Trophoblast cell (in vitro differentiated cells and primary cell): Measurements from ENCODE around the gene DZIP3.

Source experiments
- DNase-seq, 2 donors: peaks; one replicate each; pipeline ENCODE4 v3.0.0-alpha.2; 2016
- H2AFZ ChIP-seq: 2 replicates; pipeline ENCODE4 v1.6.1; 2013; ENCODE audit warnings: low read length, moderate library complexity, mild to moderate bottlenecking; ENCODE audit not compliant: insufficient read depth, poor library complexity
- H2AK5ac ChIP-seq: 2 replicates; pipeline ENCODE4 v1.6.1; 2013; ENCODE audit warnings: mild to moderate bottlenecking, low read length
- H2BK120ac ChIP-seq: 2 replicates; pipeline ENCODE4 v1.6.1; 2013; ENCODE audit warnings: low read length, mild to moderate bottlenecking, moderate library complexity; ENCODE audit not compliant: insufficient read depth, poor library complexity
- H2BK12ac ChIP-seq: 2 replicates; pipeline ENCODE4 v1.6.1; 2013; ENCODE audit warnings: mild to moderate bottlenecking, low read length, moderate library complexity
- H2BK5ac ChIP-seq: 2 replicates; pipeline ENCODE4 v1.6.1; 2013; ENCODE audit warnings: low read length, low read depth, moderate library complexity, mild to moderate bottlenecking; ENCODE audit not compliant: poor library complexity
- H3K14ac ChIP-seq: 2 replicates; pipeline ENCODE4 v1.6.1; 2013; ENCODE audit warnings: mild to moderate bottlenecking, low read length
- H3K18ac ChIP-seq: 2 replicates; pipeline ENCODE4 v1.6.1; 2013; ENCODE audit warnings: mild to moderate bottlenecking, low read length
- H3K23ac ChIP-seq: 2 replicates; pipeline ENCODE4 v1.6.1; 2013; ENCODE audit warnings: low read length
- H3K27ac ChIP-seq: 2 replicates; pipeline ENCODE4 v1.5.1; 2013; ENCODE audit warnings: low read depth, mild to moderate bottlenecking, inconsistent platforms, low read length, moderate library complexity
- H3K27me3 ChIP-seq: 2 replicates; pipeline ENCODE4 v1.6.1; 2013; ENCODE audit warnings: inconsistent platforms, mild to moderate bottlenecking, low read length, moderate library complexity; ENCODE audit not compliant: insufficient read depth
- H3K36me3 ChIP-seq, 2 experiments: 1 replicate in 1 of 2; 2 replicates in 1 of 2; pipeline ENCODE4 v1.6.1; 2013; ENCODE audit warnings: low read length in 2 of 2, mild to moderate bottlenecking in 2 of 2, moderate library complexity in 1 of 2; ENCODE audit not compliant: insufficient read depth in 2 of 2, control insufficient read depth in 1 of 2
- H3K4ac ChIP-seq: 2 replicates; pipeline ENCODE4 v1.6.1; 2013; ENCODE audit warnings: low read depth, mild to moderate bottlenecking, low read length, moderate library complexity
- H3K4me1 ChIP-seq, 2 experiments: 1 replicate in 1 of 2; 2 replicates in 1 of 2; pipeline ENCODE4 v1.6.1; 2013; ENCODE audit warnings: low read length in 2 of 2, mild to moderate bottlenecking in 2 of 2, moderate library complexity in 1 of 2; ENCODE audit not compliant: insufficient read depth in 2 of 2, control insufficient read depth in 1 of 2
- H3K4me2 ChIP-seq: 2 replicates; pipeline ENCODE4 v1.6.1; 2013; ENCODE audit warnings: inconsistent platforms, mild to moderate bottlenecking, low read length, moderate library complexity
- H3K4me3 ChIP-seq: 2 replicates; pipeline ENCODE4 v1.5.1; 2013; ENCODE audit warnings: mild to moderate bottlenecking, low read depth, low read length, inconsistent platforms
- H3K79me1 ChIP-seq: one replicate; pipeline ENCODE4 v1.6.1; 2013; ENCODE audit warnings: low read length
- H3K79me2 ChIP-seq: 2 replicates; pipeline ENCODE4 v1.6.1; 2013; ENCODE audit warnings: low read length, mild to moderate bottlenecking; ENCODE audit not compliant: control insufficient read depth, insufficient read depth, poor library complexity
- H3K9ac ChIP-seq: 2 replicates; pipeline ENCODE4 v1.6.1; 2013; ENCODE audit warnings: mild to moderate bottlenecking, low read length
- H3K9me3 ChIP-seq: 2 replicates; pipeline ENCODE4 v1.6.1; 2013; ENCODE audit warnings: low read depth, mild to moderate bottlenecking, control low read depth, inconsistent platforms, low read length; ENCODE audit not compliant: insufficient read depth
- H4K12ac ChIP-seq: 2 replicates; pipeline ENCODE4 v1.6.1; 2013; ENCODE audit warnings: low read depth, mild to moderate bottlenecking, low read length, moderate library complexity
- H4K8ac ChIP-seq: 2 replicates; pipeline ENCODE4 v1.6.1; 2013; ENCODE audit warnings: low read depth, mild to moderate bottlenecking, low read length, moderate library complexity
- H4K91ac ChIP-seq: one replicate; pipeline ENCODE4 v1.6.1; 2013; ENCODE audit warnings: low read depth, mild to moderate bottlenecking, low read length, moderate library complexity
- WGBS: extraction: QIAGEN DNeasy Blood & Tissue Kit; methylation state at CpG from one replicate; pipeline ENCODE4 v1.1.7; 2013; ENCODE audit warnings: missing lambda C conversion rate; ENCODE audit not compliant: insufficient read length, insufficient coverage; ENCODE audit errors: extremely low coverage; 5-methylcytosine and 5-hydroxymethylcytosine counted together

Gene DZIP3

DNA sequence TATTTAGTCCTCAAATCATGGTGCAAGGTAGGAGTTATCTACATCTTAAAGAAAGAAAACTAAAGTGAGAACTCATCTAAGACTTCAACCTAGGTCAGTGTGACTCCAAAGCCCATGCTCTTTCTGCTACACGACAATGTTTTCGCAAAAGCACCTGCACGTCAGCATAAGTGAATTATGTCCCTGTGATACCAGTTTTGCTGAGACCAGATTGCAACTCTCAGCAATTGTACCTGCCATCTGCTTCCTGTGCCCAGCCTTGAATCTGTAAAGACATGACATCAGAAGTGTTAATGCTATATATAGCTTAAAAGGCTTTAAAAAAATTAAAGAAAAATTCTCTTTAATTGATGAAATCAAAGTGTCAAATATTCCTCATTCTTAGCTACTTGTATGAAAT is 124.3 kb downstream of the DZIP3 start:
- H3K27ac ChIP-seq: no peak overlapping the region
- no CpG with 5 or more reads among the region's 3 CpGs for WGBS
- H3K36me3 ChIP-seq: no peaks in the 10 kb centered on the region
- H3K18ac ChIP-seq: no peak overlapping the region
- no peak overlapping the region for H4K12ac ChIP-seq
- H3K4me3 ChIP-seq: no peak overlapping the region
- H3K27me3 ChIP-seq: no peaks in the 10 kb centered on the region
- no peak overlapping the region for H4K8ac ChIP-seq
- H2AFZ ChIP-seq: no peak overlapping the region
- H2BK120ac ChIP-seq: no peak overlapping the region
- H3K79me1 ChIP-seq: no peaks in the 10 kb centered on the region
- no peak overlapping the region for H2BK12ac ChIP-seq
- H3K4me2 ChIP-seq: no peak overlapping the region
- DNase-seq: no peak
- no peak overlapping the region for H3K14ac ChIP-seq
- H3K9ac ChIP-seq: no peak overlapping the region
- no peak overlapping the region for H2BK5ac ChIP-seq
- no peaks in the 10 kb centered on the region for H3K79me2 ChIP-seq
- H4K91ac ChIP-seq: no peak overlapping the region
- H2AK5ac ChIP-seq: no peak overlapping the region
- H3K9me3 ChIP-seq: no peaks in the 10 kb centered on the region
- H3K23ac ChIP-seq: no peak overlapping the region
- no peak overlapping the region for H3K4ac ChIP-seq
- no peaks in the 10 kb centered on the region for H3K4me1 ChIP-seq

DNA sequence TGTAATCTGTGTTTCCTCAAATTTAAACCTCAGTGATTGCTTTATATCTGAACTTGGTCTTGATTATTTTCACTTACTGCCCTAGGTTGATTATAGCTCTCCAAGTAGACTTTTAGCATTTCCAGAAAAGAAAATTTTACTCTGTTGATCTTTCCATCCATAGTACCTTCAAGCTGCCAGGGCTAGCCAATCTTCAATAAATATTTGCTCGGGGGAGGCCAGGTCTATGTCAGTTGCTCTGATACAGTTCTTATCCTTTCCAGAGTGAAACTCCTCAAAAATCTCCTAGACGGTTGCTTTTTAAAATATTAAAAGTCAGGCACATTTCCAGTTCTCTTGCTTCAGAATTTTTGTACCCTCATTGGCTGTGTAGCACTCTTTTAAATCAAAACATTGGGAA is 128.9 kb downstream of the DZIP3 start:
- DNase-seq: no peak
- H2AFZ ChIP-seq: no peak overlapping the region

DNA sequence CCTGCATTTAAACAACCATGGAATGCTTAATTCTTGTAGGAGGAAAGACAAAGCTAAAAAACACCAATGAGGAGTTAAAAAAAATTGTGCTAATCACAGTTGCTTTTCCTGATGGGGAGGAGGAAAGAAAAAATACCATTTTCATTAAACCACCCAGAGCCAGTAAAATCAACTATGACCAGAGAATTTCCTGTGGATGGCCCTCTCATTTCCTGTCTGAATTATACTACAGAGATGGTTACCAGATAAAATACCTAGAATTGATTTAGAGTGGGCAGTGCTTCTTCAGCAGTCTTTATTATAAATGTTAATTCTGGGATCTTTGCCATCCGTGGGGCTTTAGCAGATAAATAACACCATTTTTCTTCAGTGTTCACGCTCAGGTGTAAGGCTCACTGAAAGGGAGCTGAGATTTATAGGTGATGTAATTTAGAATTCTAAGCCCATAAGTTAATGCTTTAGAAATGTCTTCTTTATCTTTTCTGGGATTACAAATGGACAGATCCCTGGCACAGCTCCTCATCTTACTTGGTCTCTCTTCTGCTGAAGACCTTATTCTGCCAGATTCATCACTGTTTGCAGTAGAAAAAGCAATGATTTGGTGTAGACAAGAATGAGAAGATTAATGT is 129.8 kb downstream of the DZIP3 start:
- Histone ChIP-seq H4K8ac (no peak overlapping the region), H3K4me2 (no peak overlapping the region), H2BK5ac (no peak overlapping the region), H3K79me2 (no peaks in the 10 kb centered on the region), H3K27me3 (no peaks in the 10 kb centered on the region), H2AK5ac (no peak overlapping the region), H3K14ac (no peak overlapping the region), H4K91ac (no peak overlapping the region), H2BK120ac (no peak overlapping the region), H3K9ac (no peak overlapping the region), H3K36me3 (no peaks in the 10 kb centered on the region), H3K18ac (no peak overlapping the region), H3K4ac (no peak overlapping the region), H3K4me1 (no peaks in the 10 kb centered on the region), H3K9me3 (no peaks in the 10 kb centered on the region), H3K79me1 (no peaks in the 10 kb centered on the region), H3K4me3 (no peak overlapping the region), H2BK12ac (no peak overlapping the region), H3K23ac (no peak overlapping the region), H4K12ac (no peak overlapping the region), H3K27ac (no peak overlapping the region), H2AFZ (no peak overlapping the region)
- whole genome bisulfite sequencing: no CpG with 5 or more reads among the region's 2 CpGs
- DNase-seq: no peak

More for the DNA sequence above, 128.9 kb downstream of the DZIP3 start:
- H2AK5ac ChIP-seq: no peak overlapping the region
- H3K14ac ChIP-seq: no peak overlapping the region
- H2BK5ac ChIP-seq: no peak overlapping the region
- no peak overlapping the region for H3K9ac ChIP-seq
- H3K79me2 ChIP-seq: no peaks in the 10 kb centered on the region
- H3K36me3 ChIP-seq: no peaks in the 10 kb centered on the region
- H3K4me2 ChIP-seq: no peak overlapping the region
- no peak overlapping the region for H4K91ac ChIP-seq
- H2BK12ac ChIP-seq: no peak overlapping the region
- H3K23ac ChIP-seq: no peak overlapping the region
- H3K4me1 ChIP-seq: no peaks in the 10 kb centered on the region
- H3K79me1 ChIP-seq: no peaks in the 10 kb centered on the region
- H4K8ac ChIP-seq: no peak overlapping the region
- WGBS: no CpG with 5 or more reads among the region's 2 CpGs
- H3K27me3 ChIP-seq: no peaks in the 10 kb centered on the region
- H3K18ac ChIP-seq: no peak overlapping the region
- no peak overlapping the region for H3K4ac ChIP-seq
- no peak overlapping the region for H2BK120ac ChIP-seq
- no peaks in the 10 kb centered on the region for H3K9me3 ChIP-seq
- H4K12ac ChIP-seq: no peak overlapping the region
- no peak overlapping the region for H3K27ac ChIP-seq
- no peak overlapping the region for H3K4me3 ChIP-seq

DNA sequence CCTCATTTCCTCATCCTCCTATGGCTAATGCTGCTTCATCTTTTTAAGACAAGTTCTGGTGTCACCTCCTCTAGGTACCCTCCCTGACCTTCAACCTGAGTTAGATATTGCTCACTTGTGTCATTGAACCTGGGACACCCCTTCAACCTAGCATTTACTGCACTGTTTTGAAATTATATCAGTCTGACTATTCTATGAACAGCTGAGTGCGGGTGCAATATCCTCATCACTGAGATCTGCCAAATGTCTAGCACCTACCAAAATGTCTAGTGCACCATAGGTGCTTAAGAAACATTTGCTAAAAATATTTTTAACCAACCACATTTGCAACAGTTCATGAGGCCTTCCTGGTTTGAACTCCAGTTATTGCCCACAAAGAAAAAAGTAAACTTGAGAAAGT is 133.2 kb downstream of the DZIP3 start:
- Histone ChIP-seq H4K91ac (no peak overlapping the region), H2BK5ac (no peak overlapping the region), H4K8ac (no peak overlapping the region), H3K18ac (no peak overlapping the region), H3K9ac (no peak overlapping the region), H2AK5ac (no peak overlapping the region), H4K12ac (no peak overlapping the region), H3K36me3 (no peaks in the 10 kb centered on the region), H2AFZ (no peak overlapping the region), H3K4ac (no peak overlapping the region), H3K9me3 (peaks cover 2% of the 10 kb centered on the region), H3K79me1 (no peaks in the 10 kb centered on the region), H3K4me3 (no peak overlapping the region), H3K79me2 (no peaks in the 10 kb centered on the region), H3K27ac (no peak overlapping the region), H3K23ac (no peak overlapping the region), H2BK12ac (no peak overlapping the region), H3K4me2 (no peak overlapping the region), H2BK120ac (no peak overlapping the region), H3K14ac (no peak overlapping the region), H3K27me3 (no peaks in the 10 kb centered on the region), H3K4me1 (no peaks in the 10 kb centered on the region)
- no peak for DNase-seq
- no CpG with 5 or more reads among the region's 1 CpG for WGBS
